PFSK-1 (cell line): Measurements from ENCODE around the gene PSORS1C1.

Experiments
- FOXP2 ChIP-seq: optimal IDR thresholded peaks from 2 replicates; pipeline ENCODE3; 2011; ENCODE audit warnings: borderline replicate concordance, control low read depth, inconsistent platforms; ENCODE audit not compliant: insufficient read depth; ENCODE audit errors: extremely low read length, extremely low read depth
- POLR2AphosphoS5 ChIP-seq: IDR thresholded peaks from 2 replicates; pipeline ENCODE4 v1.6.1; 2012; ENCODE audit warnings: low read depth, mild to moderate bottlenecking, control low read depth, low read length, moderate library complexity
- SIN3A ChIP-seq: IDR thresholded peaks from 2 replicates; pipeline ENCODE4 v1.6.1; 2012; ENCODE audit warnings: mild to moderate bottlenecking, low read length, moderate library complexity, borderline replicate concordance; ENCODE audit not compliant: insufficient read depth
- TAF1 ChIP-seq: IDR thresholded peaks from 2 replicates; pipeline ENCODE4 v1.6.1; 2012; ENCODE audit warnings: low read length, control low read depth, borderline replicate concordance; ENCODE audit not compliant: insufficient read depth
- TF ChIP-seq, protein P1 (sequence below), 2 experiments: IDR thresholded peaks; 2 replicates each; pipeline versions ENCODE4 v1.6.1 to v1.8.0; 2011 to 2012; ENCODE audit warnings: low read depth in 2 of 2, low read length in 2 of 2, control low read depth in 1 of 2, inconsistent platforms in 1 of 2, mild to moderate bottlenecking in 1 of 2, moderate library complexity in 1 of 2; ENCODE audit not compliant: insufficient read depth in 1 of 2

Gene PSORS1C1

GRCh38 chr6:31125586-31126363 is 11.2 kb downstream of the PSORS1C1 start:
- TF ChIP-seq POLR2AphosphoS5: no peak
- no peak for TF ChIP-seq TAF1
- TF ChIP-seq SIN3A: no peak
- no peak for TF ChIP-seq FOXP2
- TF ChIP-seq, protein P1, sequence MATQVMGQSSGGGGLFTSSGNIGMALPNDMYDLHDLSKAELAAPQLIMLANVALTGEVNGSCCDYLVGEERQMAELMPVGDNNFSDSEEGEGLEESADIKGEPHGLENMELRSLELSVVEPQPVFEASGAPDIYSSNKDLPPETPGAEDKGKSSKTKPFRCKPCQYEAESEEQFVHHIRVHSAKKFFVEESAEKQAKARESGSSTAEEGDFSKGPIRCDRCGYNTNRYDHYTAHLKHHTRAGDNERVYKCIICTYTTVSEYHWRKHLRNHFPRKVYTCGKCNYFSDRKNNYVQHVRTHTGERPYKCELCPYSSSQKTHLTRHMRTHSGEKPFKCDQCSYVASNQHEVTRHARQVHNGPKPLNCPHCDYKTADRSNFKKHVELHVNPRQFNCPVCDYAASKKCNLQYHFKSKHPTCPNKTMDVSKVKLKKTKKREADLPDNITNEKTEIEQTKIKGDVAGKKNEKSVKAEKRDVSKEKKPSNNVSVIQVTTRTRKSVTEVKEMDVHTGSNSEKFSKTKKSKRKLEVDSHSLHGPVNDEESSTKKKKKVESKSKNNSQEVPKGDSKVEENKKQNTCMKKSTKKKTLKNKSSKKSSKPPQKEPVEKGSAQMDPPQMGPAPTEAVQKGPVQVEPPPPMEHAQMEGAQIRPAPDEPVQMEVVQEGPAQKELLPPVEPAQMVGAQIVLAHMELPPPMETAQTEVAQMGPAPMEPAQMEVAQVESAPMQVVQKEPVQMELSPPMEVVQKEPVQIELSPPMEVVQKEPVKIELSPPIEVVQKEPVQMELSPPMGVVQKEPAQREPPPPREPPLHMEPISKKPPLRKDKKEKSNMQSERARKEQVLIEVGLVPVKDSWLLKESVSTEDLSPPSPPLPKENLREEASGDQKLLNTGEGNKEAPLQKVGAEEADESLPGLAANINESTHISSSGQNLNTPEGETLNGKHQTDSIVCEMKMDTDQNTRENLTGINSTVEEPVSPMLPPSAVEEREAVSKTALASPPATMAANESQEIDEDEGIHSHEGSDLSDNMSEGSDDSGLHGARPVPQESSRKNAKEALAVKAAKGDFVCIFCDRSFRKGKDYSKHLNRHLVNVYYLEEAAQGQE (IDR thresholded peaks at IDR 0.05; ENCODE audit: insufficient read depth in 1 of 2, low read depth in 2 of 2, low read length in 2 of 2): no peak

- TF ChIP-seq FOXP2: no peak
- no peak for TF ChIP-seq SIN3A
- TF ChIP-seq TAF1: no peak
- TF ChIP-seq POLR2AphosphoS5: no peak
- TF ChIP-seq, protein P1 (IDR thresholded peaks at IDR 0.05; ENCODE audit: insufficient read depth in 1 of 2, low read depth in 2 of 2, low read length in 2 of 2): no peak
These were observed 12.0 kb downstream of the PSORS1C1 start for GRCh38 chr6:31126396-31127175.

GRCh38 chr6:31128093-31128676 is 13.6 kb downstream of the PSORS1C1 start:
- TF ChIP-seq, protein P1 (IDR thresholded peaks at IDR 0.05; ENCODE audit: insufficient read depth in 1 of 2, low read depth in 2 of 2, low read length in 2 of 2): no peak
- no peak for TF ChIP-seq SIN3A
- no peak for TF ChIP-seq FOXP2
- TF ChIP-seq TAF1: no peak
- TF ChIP-seq POLR2AphosphoS5: no peak

DNA sequence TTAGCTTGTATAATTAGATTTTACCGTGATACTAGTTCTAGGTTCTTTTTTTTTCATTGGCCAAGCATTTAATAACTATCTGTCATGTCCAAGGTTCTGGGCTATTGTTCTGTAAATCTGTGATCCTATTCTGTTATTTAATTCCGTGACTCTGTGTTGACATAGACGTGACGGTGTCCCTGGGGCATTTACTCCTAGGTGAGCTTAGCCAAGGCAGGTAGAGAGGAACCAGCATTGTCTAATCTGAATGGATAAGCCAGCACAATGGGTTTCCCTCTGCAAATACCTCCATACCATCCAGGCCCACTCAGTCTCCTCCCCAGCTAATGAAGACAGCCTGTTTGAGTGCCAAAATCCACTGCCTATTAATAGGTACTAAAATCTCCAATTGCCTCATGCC is 14.5 kb downstream of the PSORS1C1 start:
- no peak for TF ChIP-seq FOXP2
- TF ChIP-seq, protein P1 (IDR thresholded peaks at IDR 0.05; ENCODE audit: insufficient read depth in 1 of 2, low read depth in 2 of 2, low read length in 2 of 2): no peak
- no peak for TF ChIP-seq TAF1
- no peak for TF ChIP-seq SIN3A
- no peak for TF ChIP-seq POLR2AphosphoS5

- TF ChIP-seq POLR2AphosphoS5 (no peak), TAF1 (no peak)
- TF ChIP-seq, protein P1 (IDR thresholded peaks at IDR 0.05; ENCODE audit: insufficient read depth in 1 of 2, low read depth in 2 of 2, low read length in 2 of 2): no peak
These were observed 16.2 kb downstream of the PSORS1C1 start for GRCh38 chr6:31130751-31131150.
